ENCODE measurements around the gene SWT1.

DNA sequence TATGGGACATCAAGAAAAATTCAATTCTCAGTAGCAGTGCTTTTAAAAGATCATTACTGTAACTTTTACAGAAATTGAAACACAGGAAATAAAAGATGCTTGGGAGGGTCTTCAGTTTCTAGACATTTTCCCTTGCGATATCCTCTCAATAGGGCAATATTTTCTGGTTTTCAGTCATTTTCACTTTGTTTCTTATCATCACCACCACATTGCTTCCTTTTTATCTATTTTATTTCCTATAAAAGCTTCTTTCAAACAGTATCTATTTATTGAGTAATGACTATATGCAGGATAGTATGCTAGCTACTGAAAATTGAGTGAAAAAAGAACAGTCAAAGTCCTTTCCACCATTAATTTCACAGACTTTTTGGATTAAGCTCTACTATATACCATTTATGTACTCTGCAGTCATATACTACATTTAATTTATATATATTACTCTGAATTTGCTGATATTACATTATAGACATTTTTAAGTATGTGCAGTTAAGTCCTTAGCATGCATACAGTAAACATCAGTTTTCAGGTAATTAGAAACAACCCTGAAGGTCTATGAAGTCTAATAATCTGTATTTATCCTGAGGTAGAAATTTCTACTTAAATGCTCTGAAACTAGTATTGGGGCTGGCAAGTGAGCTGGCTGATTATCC is 18.9 kb upstream of the SWT1 start:
- TF ChIP-seq POLR2A (IDR thresholded peaks at IDR 0.05), result no peak
- TF ChIP-seq CTCF (IDR thresholded peaks at IDR 0.05), result no peak
- TF ChIP-seq POLR2AphosphoS5 (IDR thresholded peaks at IDR 0.05), result no peak

All from prostate gland (tissue), 2 donors.